ENCODE data around the gene SMPDL3A.

- TF ChIP-seq EZH2 (IDR thresholded peaks at IDR 0.05; ENCODE audit: borderline replicate concordance) (no peak), CTCF (IDR thresholded peaks at IDR 0.05; ENCODE audit: poor library complexity) (no peak)
These were observed 16.0 kb downstream of the SMPDL3A start for GRCh38 chr6:122804962-122805485.
